Tibial artery (tissue), 4 donors: ENCODE results near the gene CREBRF.

Source experiments
- DNase-seq, 2 donors: peaks; one replicate each; pipeline ENCODE4 v3.0.0-alpha.2; 2019
- H3K27ac ChIP-seq, 2 donors: fragments of 200-600 bp; sonication (generic) in 1 of 2; 1 replicate in 1 of 2; 2 replicates in 1 of 2; pipeline ENCODE4 v1.5.1; 2018 to 2019; ENCODE audit warnings: mild to moderate bottlenecking in 1 of 2
- H3K27me3 ChIP-seq, 2 donors: fragments of 200-600 bp; sonication (generic) in 1 of 2; one replicate each; pipeline versions ENCODE4 v1.5.1 to v1.6.0; 2016 to 2019
- H3K36me3 ChIP-seq, 3 donors: fragments of 200-600 bp; sonication (generic) in 2 of 3; one replicate each; pipeline ENCODE4 v1.5.1; 2016 to 2019; ENCODE audit warnings: mild to moderate bottlenecking in 2 of 3
- H3K4me1 ChIP-seq, 4 donors: fragments of 200-600 bp; sonication (generic) in 2 of 4; 1 replicate in 3 of 4; 2 replicates in 1 of 4; pipeline ENCODE4 v1.5.1; 2016 to 2019
- H3K4me3 ChIP-seq, 2 donors: fragments of 200-600 bp; sonication (generic) in 1 of 2; 1 replicate in 1 of 2; 2 replicates in 1 of 2; pipeline ENCODE4 v1.5.1; 2018 to 2019; ENCODE audit warnings: mild to moderate bottlenecking in 2 of 2
- H3K9me3 ChIP-seq, 3 donors: fragments of 200-600 bp; sonication (generic) in 1 of 3; one replicate each; pipeline ENCODE4 v1.5.1; 2016 to 2019
- CTCF ChIP-seq, 2 experiments: fragments of 200-600 bp in 1 of 2; fragments of 450-650 bp in 1 of 2; IDR thresholded peaks; one replicate each; pipeline ENCODE4 v1.5.1; 2017 to 2019; ENCODE audit warnings: antibody characterized with exemption in 2 of 2, mild to moderate bottlenecking in 1 of 2, moderate library complexity in 1 of 2
- intact Hi-C: fragments of 100-400 bp; cut with DNase I; formaldehyde crosslinking; loops from one replicate; pipeline ENCODE4 v1.15.0; 2023; ENCODE audit warnings: low total_unique reads

Gene CREBRF

GRCh38 chr5:173175523-173175922, 119.4 kb downstream of the CREBRF start:
- H3K4me1 ChIP-seq = no peaks in the 10 kb centered on the region
- no peak for DNase-seq
- intact Hi-C loops = no loop called here
- no peaks in the 10 kb centered on the region for H3K36me3 ChIP-seq
- peaks cover 0 to 4% of the 10 kb centered on the region in 2 donors for H3K27me3 ChIP-seq
- no peak overlapping the region for H3K27ac ChIP-seq
- no peak for TF ChIP-seq CTCF (IDR thresholded peaks at IDR 0.05)
- no peak overlapping the region for H3K4me3 ChIP-seq
- peaks cover 0 to 11% (median 10%) of the 10 kb centered on the region in 3 donors for H3K9me3 ChIP-seq

DNA sequence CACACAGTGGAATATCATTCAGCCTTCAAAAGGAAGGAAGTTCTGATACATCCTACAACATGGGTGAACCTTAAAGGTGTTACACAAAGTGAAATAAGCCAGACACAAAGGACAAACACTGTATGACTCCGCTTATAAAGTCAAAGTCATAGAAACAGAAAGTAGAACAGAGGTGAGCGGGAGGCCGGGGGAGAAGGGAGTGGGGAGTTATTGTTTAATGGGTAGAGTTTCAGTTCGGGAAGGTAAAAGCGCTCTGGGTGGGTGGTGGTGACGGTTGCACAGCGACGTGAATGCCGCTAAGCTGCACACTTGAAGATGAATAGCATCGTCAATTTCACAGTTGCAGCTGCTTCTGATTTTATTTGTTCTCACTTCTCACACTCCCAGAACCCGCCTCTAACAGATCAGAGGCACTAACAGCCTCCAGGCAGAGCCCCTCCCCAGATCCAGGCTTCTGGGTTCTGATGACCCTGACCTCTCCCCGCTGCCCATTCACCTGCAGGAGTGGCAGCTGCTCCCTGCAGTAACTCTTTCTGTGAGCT, 122.3 kb downstream of the CREBRF start:
- DNase-seq = no peak
- no peaks in the 10 kb centered on the region for H3K36me3 ChIP-seq
- H3K27ac ChIP-seq = no peak overlapping the region
- H3K4me1 ChIP-seq = no peaks in the 10 kb centered on the region
- no peak for TF ChIP-seq CTCF (IDR thresholded peaks at IDR 0.05)
- no peak overlapping the region for H3K4me3 ChIP-seq
- H3K9me3 ChIP-seq = peaks cover 0 to 20% (median 10%) of the 10 kb centered on the region in 3 donors
- intact Hi-C loops = no loop called here
- peaks cover 0 to 8% of the 10 kb centered on the region in 2 donors for H3K27me3 ChIP-seq

- H3K27me3 ChIP-seq = peaks cover 0 to 8% of the 10 kb centered on the region in 2 donors
- peaks cover 0 to 20% (median 10%) of the 10 kb centered on the region in 3 donors for H3K9me3 ChIP-seq
- H3K4me1 ChIP-seq = no peaks in the 10 kb centered on the region
- TF ChIP-seq CTCF (IDR thresholded peaks at IDR 0.05) = no peak
- H3K4me3 ChIP-seq = no peak overlapping the region
- H3K36me3 ChIP-seq = no peaks in the 10 kb centered on the region
- no peak overlapping the region for H3K27ac ChIP-seq
- intact Hi-C loops = no loop called here
- no peak for DNase-seq
Observed at GRCh38 chr5:173180331-173180730, 124.2 kb downstream of the CREBRF start.

DNA sequence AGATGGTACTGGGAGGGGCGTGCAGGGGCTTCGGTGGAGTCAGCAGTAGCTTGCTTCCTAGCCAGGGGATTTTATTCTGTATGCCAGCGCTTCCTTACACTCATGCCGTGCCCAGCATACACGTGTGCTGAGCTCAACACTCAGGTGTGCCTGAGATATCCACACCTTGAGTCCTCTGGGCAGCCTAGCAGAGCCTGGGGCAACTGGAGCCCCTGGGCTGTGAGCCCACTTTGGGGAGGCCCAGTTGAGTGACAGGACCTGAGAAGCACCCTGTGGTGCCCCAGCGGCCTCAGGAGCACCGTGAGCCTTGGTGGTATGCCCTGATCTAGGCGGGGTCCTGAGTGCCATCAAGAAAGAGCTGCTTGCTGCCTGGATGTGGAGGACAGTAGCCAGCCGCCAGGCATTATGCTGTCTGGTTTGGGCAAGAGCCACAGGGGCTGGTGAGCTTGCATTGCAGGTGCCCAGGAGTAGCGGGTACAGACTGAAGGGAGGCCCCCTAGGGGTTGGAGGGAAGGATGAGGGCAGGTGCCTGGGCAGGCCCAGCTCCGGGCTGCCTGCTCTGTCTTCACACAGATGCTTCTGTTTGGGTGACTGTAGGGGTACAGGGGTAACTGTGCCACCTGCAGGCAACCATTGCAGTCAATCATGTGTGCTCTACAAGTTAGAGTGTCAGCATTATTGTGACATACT, 131.0 kb downstream of the CREBRF start:
- intact Hi-C loops = no loop called here
- no peaks in the 10 kb centered on the region for H3K4me1 ChIP-seq
- no peak for DNase-seq

GRCh38 chr5:173188280-173188679, 132.1 kb downstream of the CREBRF start:
- Histone ChIP-seq H3K9me3 (no peaks in the 10 kb centered on the region), H3K36me3 (no peaks in the 10 kb centered on the region), H3K27ac (no peak overlapping the region), H3K4me3 (no peak overlapping the region), H3K27me3 (peaks cover 0 to 3% of the 10 kb centered on the region in 2 donors), H3K4me1 (no peaks in the 10 kb centered on the region)
- intact Hi-C loops = no loop called here
- no peak for DNase-seq
- TF ChIP-seq CTCF (IDR thresholded peaks at IDR 0.05) = no peak

More for the DNA sequence above, 131.0 kb downstream of the CREBRF start:
- Histone ChIP-seq H3K27ac (no peak overlapping the region), H3K9me3 (no peaks in the 10 kb centered on the region), H3K36me3 (no peaks in the 10 kb centered on the region), H3K4me3 (no peak overlapping the region), H3K27me3 (peaks cover 0 to 7% of the 10 kb centered on the region in 2 donors)
- no peak for TF ChIP-seq CTCF (IDR thresholded peaks at IDR 0.05)
